Measurements from ENCODE around the gene PTPRK.

Gene PTPRK

DNA sequence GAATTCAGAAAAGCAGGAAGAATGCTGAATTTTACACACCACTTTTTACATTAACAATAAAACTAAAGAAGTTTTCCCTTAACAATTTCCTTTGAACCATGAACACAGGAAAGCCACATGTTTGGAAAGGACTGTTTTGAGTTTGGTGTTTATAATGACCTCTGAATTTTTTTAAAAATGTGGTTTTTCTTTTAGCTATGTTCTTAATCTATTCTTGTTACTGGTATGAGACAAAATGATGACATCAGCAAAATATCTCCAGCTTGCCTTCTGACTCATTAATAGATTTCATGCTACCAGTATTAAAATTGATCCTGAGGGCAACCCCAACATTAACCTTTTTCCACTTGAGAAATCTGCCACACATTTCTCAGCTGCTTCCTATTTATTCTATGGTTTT is 402.0 kb downstream of the PTPRK start:
- TF ChIP-seq, protein P1, sequence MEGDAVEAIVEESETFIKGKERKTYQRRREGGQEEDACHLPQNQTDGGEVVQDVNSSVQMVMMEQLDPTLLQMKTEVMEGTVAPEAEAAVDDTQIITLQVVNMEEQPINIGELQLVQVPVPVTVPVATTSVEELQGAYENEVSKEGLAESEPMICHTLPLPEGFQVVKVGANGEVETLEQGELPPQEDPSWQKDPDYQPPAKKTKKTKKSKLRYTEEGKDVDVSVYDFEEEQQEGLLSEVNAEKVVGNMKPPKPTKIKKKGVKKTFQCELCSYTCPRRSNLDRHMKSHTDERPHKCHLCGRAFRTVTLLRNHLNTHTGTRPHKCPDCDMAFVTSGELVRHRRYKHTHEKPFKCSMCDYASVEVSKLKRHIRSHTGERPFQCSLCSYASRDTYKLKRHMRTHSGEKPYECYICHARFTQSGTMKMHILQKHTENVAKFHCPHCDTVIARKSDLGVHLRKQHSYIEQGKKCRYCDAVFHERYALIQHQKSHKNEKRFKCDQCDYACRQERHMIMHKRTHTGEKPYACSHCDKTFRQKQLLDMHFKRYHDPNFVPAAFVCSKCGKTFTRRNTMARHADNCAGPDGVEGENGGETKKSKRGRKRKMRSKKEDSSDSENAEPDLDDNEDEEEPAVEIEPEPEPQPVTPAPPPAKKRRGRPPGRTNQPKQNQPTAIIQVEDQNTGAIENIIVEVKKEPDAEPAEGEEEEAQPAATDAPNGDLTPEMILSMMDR (IDR thresholded peaks at IDR 0.05) = no peak
- Histone ChIP-seq H3K36me3 (no peaks in the 10 kb centered on the region), H3K27me3 (no peaks in the 10 kb centered on the region), H3K27ac (no peak overlapping the region), H3K9me3 (no peaks in the 10 kb centered on the region), H3K4me3 (ENCODE audit: low read depth in 1 of 2, low read length in 1 of 2) (no peak overlapping the region), H3K4me1 (ENCODE audit: control insufficient read depth in 1 of 2, insufficient read depth in 1 of 2, low read depth in 1 of 2, low read length in 1 of 2) (no peaks in the 10 kb centered on the region)

- Histone ChIP-seq H3K27me3 (no peaks in the 10 kb centered on the region), H3K9me3 (no peaks in the 10 kb centered on the region), H3K4me3 (ENCODE audit: low read depth in 1 of 2, low read length in 1 of 2) (no peak overlapping the region), H3K36me3 (no peaks in the 10 kb centered on the region), H3K27ac (no peak overlapping the region), H3K4me1 (ENCODE audit: control insufficient read depth in 1 of 2, insufficient read depth in 1 of 2, low read depth in 1 of 2, low read length in 1 of 2) (no peaks in the 10 kb centered on the region)
- TF ChIP-seq, protein P1 (IDR thresholded peaks at IDR 0.05) = no peak
Measured at GRCh38 chr6:128117916-128118315, 402.5 kb downstream of the PTPRK start.

- Histone ChIP-seq H3K4me1 (ENCODE audit: control insufficient read depth in 1 of 2, insufficient read depth in 1 of 2, low read depth in 1 of 2, low read length in 1 of 2) (no peaks in the 10 kb centered on the region), H3K4me3 (ENCODE audit: low read depth in 1 of 2, low read length in 1 of 2) (no peak overlapping the region), H3K27ac (no peak overlapping the region), H3K36me3 (no peaks in the 10 kb centered on the region), H3K9me3 (no peaks in the 10 kb centered on the region), H3K27me3 (no peaks in the 10 kb centered on the region)
- TF ChIP-seq, protein P1 (IDR thresholded peaks at IDR 0.05) = no peak
Measured at GRCh38 chr6:128114164-128114563, 406.2 kb downstream of the PTPRK start.

DNA sequence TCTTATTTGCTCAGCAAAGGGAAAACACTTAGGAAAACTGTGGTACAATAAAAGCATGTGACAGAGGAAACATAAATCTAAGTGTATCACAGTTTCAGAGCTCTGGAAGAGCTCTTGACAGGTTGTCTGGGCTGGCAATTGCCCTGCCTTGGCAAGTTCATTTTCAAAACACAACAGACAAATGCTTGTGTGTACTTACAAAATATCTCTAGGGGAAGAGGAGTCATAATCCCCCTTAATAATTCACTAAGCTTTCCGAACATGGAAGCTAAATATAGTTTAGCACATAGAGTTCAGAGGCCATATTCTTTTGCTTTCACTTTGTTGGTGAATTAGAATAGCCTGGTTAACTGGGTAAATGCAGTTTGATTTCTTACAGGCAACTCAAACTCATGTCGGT is 407.9 kb downstream of the PTPRK start:
- H3K27me3 ChIP-seq = no peaks in the 10 kb centered on the region
- H3K27ac ChIP-seq = no peak overlapping the region
- TF ChIP-seq, protein P1 (IDR thresholded peaks at IDR 0.05) = no peak
- H3K36me3 ChIP-seq = no peaks in the 10 kb centered on the region
- H3K4me1 ChIP-seq (ENCODE audit: control insufficient read depth in 1 of 2, insufficient read depth in 1 of 2, low read depth in 1 of 2, low read length in 1 of 2) = no peaks in the 10 kb centered on the region
- no peaks in the 10 kb centered on the region for H3K9me3 ChIP-seq
- H3K4me3 ChIP-seq (ENCODE audit: low read depth in 1 of 2, low read length in 1 of 2) = no peak overlapping the region

DNA sequence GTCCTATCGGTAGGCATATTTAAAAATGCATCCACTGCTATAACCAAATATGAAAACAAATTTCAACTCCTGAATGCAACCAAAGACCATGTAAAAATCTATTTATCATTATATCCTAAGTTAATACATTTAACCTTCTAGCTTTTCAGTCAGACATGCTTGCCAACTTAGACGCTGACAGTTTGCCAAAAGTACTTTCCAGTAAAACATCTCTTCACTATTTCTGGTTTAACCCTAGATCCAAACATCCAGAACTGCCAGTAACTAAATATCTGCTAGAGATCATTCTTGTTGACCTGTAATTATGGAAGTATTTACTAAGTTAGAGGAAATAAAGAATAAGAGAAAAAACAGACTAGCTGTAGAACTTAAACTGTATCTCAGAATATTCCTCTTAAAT is 409.3 kb downstream of the PTPRK start:
- Histone ChIP-seq H3K36me3 (no peaks in the 10 kb centered on the region), H3K4me3 (ENCODE audit: low read depth in 1 of 2, low read length in 1 of 2) (no peak overlapping the region), H3K27me3 (no peaks in the 10 kb centered on the region), H3K27ac (no peak overlapping the region), H3K4me1 (ENCODE audit: control insufficient read depth in 1 of 2, insufficient read depth in 1 of 2, low read depth in 1 of 2, low read length in 1 of 2) (no peaks in the 10 kb centered on the region), H3K9me3 (no peaks in the 10 kb centered on the region)
- TF ChIP-seq, protein P1 (IDR thresholded peaks at IDR 0.05) = no peak

GRCh38 chr6:128107682-128108081 is 412.7 kb downstream of the PTPRK start:
- Histone ChIP-seq H3K9me3 (no peaks in the 10 kb centered on the region), H3K4me1 (ENCODE audit: control insufficient read depth in 1 of 2, insufficient read depth in 1 of 2, low read depth in 1 of 2, low read length in 1 of 2) (no peaks in the 10 kb centered on the region), H3K36me3 (no peaks in the 10 kb centered on the region), H3K27me3 (no peaks in the 10 kb centered on the region), H3K4me3 (ENCODE audit: low read depth in 1 of 2, low read length in 1 of 2) (no peak overlapping the region), H3K27ac (no peak overlapping the region)
- TF ChIP-seq, protein P1 (IDR thresholded peaks at IDR 0.05) = no peak

All from neutrophil (primary cell).